ENCODE data around the gene KRTAP21-1.

Gene KRTAP21-1

DNA sequence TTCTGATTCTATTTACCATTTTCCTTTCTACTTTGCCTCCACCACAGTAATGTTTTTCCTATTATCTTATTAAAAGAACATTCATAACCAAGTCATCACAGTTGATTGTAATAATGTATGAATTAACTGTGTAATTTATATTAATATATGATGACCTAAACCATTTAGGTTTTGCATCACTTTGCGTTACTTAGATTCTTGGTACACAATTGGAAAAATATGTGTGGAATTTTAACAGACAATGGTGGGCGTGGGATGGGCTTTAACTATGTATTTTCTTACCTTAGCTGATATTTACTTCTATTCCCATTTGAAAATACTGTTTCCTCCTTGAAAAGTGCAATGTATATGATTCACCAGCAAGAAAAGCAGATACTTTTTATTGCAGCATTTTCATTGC is 40.3 kb downstream of the KRTAP21-1 start:
- no peak for DNase-seq
- H3K36me3 Mint-ChIP-seq: no peaks in the 10 kb centered on the region

GRCh38 chr21:30714456-30714855 is 40.8 kb downstream of the KRTAP21-1 start:
- H3K4me1 Mint-ChIP-seq: peaks cover 0 to 2% of the 10 kb centered on the region in 2 donors
- H3K36me3 Mint-ChIP-seq: no peaks in the 10 kb centered on the region
- ATAC-seq (replicated peaks) (no peak), DNase-seq (no peak)
- H3K4me3 Mint-ChIP-seq: no peak overlapping the region
- H3K27ac Mint-ChIP-seq: no peak overlapping the region
- H3K27me3 Mint-ChIP-seq: no peaks in the 10 kb centered on the region
- peaks cover 8% of the 10 kb centered on the region in 2 donors for H3K9me3 Mint-ChIP-seq

More for the DNA sequence above, 40.3 kb downstream of the KRTAP21-1 start:
- Mint-ChIP-seq H3K4me3 (no peak overlapping the region), H3K9me3 (peaks cover 6 to 8% of the 10 kb centered on the region in 2 donors), H3K27ac (no peak overlapping the region), H3K27me3 (no peaks in the 10 kb centered on the region), H3K4me1 (peaks cover 0 to 2% of the 10 kb centered on the region in 2 donors)
- ATAC-seq (replicated peaks): no peak

GRCh38 chr21:30713766-30714165 is 41.5 kb downstream of the KRTAP21-1 start:
- no peak for ATAC-seq (replicated peaks)
- Mint-ChIP-seq H3K4me3 (no peak overlapping the region), H3K4me1 (peaks cover 0 to 2% of the 10 kb centered on the region in 2 donors), H3K27ac (no peak overlapping the region), H3K9me3 (peaks cover 8% of the 10 kb centered on the region in 2 donors), H3K27me3 (no peaks in the 10 kb centered on the region), H3K36me3 (no peaks in the 10 kb centered on the region)
- DNase-seq: no peak

DNA sequence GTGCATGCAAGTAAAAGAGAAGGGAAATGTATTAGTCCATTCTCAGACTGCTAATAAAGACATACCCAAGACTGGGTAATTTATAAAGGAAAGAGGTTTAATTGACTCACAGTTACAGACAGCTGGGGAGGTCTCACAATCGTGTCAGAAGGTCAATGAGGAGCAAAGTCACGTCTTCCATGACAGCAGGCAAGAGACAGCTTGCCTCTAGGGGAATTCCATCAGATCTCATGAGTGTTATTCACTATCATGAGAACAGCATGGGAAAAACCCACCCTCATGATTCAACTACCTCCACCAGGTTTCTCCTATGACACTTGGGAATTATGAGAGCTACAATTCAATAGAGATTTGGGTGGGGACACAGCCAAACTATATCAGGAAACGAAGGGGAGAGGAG is 44.7 kb downstream of the KRTAP21-1 start:
- DNase-seq (no peak), ATAC-seq (replicated peaks) (peak in 1 of 2 donors; percentile 23)
- H3K9me3 Mint-ChIP-seq: peaks cover 5 to 8% of the 10 kb centered on the region in 2 donors
- no peaks in the 10 kb centered on the region for H3K36me3 Mint-ChIP-seq
- no peaks in the 10 kb centered on the region for H3K27me3 Mint-ChIP-seq
- peaks cover 0 to 2% of the 10 kb centered on the region in 2 donors for H3K4me1 Mint-ChIP-seq
- no peak overlapping the region for H3K4me3 Mint-ChIP-seq
- H3K27ac Mint-ChIP-seq: no peak overlapping the region

GRCh38 chr21:30707409-30707808 is 47.8 kb downstream of the KRTAP21-1 start:
- H3K27me3 Mint-ChIP-seq: no peaks in the 10 kb centered on the region
- no peaks in the 10 kb centered on the region for H3K36me3 Mint-ChIP-seq
- ATAC-seq (replicated peaks): no peak
- peaks cover 0 to 2% of the 10 kb centered on the region in 2 donors for H3K4me1 Mint-ChIP-seq
- peaks cover 5 to 12% of the 10 kb centered on the region in 2 donors for H3K9me3 Mint-ChIP-seq
- H3K4me3 Mint-ChIP-seq: no peak overlapping the region
- H3K27ac Mint-ChIP-seq: no peak overlapping the region
- DNase-seq: no peak

All from stimulated activated naive B cell treated with anti-CD40 and anti-IgM and Interleukin-4, amounts not matched to agents 10 μg/mL and 1 μg/mL and 100 μg/mL, for 72 hours (primary cell).